Neural progenitor cell (in vitro differentiated cells): ENCODE results near the gene KLHDC8B. TPM values are rescaled to one million over a fixed set of nuclear protein-coding genes. Genes with fewer than 3 reads are reported as not detected.

Experiments used
- DNase-seq: peaks from one replicate; pipeline ENCODE4 v3.0.0-alpha.2; 2016; ENCODE audit warnings: low spot score
- H2AFZ ChIP-seq: fragments of 200-600 bp; sonication (generic); replicated peaks from 2 replicates; pipeline ENCODE4 v1.6.1; 2016; ENCODE audit warnings: antibody characterized with exemption
- H3F3A ChIP-seq: fragments of 200-600 bp; sonication (generic); 2 replicates; pipeline ENCODE4 v1.6.1; 2016; ENCODE audit warnings: antibody characterized with exemption, low read depth
- H3K27ac ChIP-seq: fragments of 200-600 bp; sonication (generic); 2 replicates; pipeline ENCODE4 v1.5.1; 2016; ENCODE audit warnings: mild to moderate bottlenecking
- H3K27me3 ChIP-seq: fragments of 200-600 bp; sonication (generic); 2 replicates; pipeline ENCODE4 v1.6.1; 2016; ENCODE audit warnings: mild to moderate bottlenecking, moderate library complexity
- H3K36me3 ChIP-seq: fragments of 200-600 bp; sonication (generic); 2 replicates; pipeline ENCODE4 v1.5.1; 2016
- H3K4me1 ChIP-seq: fragments of 200-600 bp; sonication (generic); 2 replicates; pipeline ENCODE4 v1.6.1; 2016; ENCODE audit warnings: mixed run types
- H3K4me2 ChIP-seq: fragments of 200-600 bp; sonication (generic); 2 replicates; pipeline ENCODE4 v1.6.1; 2016
- H3K4me3 ChIP-seq: fragments of 200-600 bp; sonication (generic); 2 replicates; pipeline ENCODE4 v1.5.1; 2016
- H3K79me2 ChIP-seq: fragments of 200-600 bp; sonication (generic); 2 replicates; pipeline ENCODE4 v1.6.1; 2016; ENCODE audit warnings: low read depth
- H3K9ac ChIP-seq: fragments of 200-600 bp; sonication (generic); 2 replicates; pipeline ENCODE4 v1.6.1; 2016
- H3K9me3 ChIP-seq: fragments of 200-600 bp; sonication (generic); 2 replicates; pipeline ENCODE4 v1.5.1; 2016; ENCODE audit warnings: low read depth
- H4K20me1 ChIP-seq: fragments of 200-600 bp; sonication (generic); 2 replicates; pipeline ENCODE4 v1.6.1; 2016; ENCODE audit warnings: low read depth
- H3K27ac Mint-ChIP-seq: 3 replicates; pipeline ENCODE4 v1.8.0; 2021; ENCODE audit warnings: mixed read lengths
- H3K27me3 Mint-ChIP-seq: 2 replicates; pipeline ENCODE4 v1.8.0; 2022; ENCODE audit warnings: low read depth, mild to moderate bottlenecking, inconsistent platforms, moderate library complexity, mixed read lengths; ENCODE audit not compliant: insufficient read depth
- H3K36me3 Mint-ChIP-seq: 3 replicates; pipeline ENCODE4 v1.8.0; 2021; ENCODE audit warnings: mixed read lengths
- H3K4me1 Mint-ChIP-seq: 3 replicates; pipeline ENCODE4 v1.8.0; 2021; ENCODE audit warnings: mixed read lengths
- H3K4me3 Mint-ChIP-seq: 3 replicates; pipeline ENCODE4 v1.8.0; 2021; ENCODE audit warnings: mild to moderate bottlenecking, moderate library complexity, mixed read lengths
- H3K9me3 Mint-ChIP-seq: 3 replicates; pipeline ENCODE4 v1.8.0; 2020; ENCODE audit warnings: mixed read lengths
- CTCF ChIP-seq: fragments of 200-600 bp; sonication (generic); IDR thresholded peaks from 2 replicates; pipeline ENCODE4 v1.5.1; 2017; ENCODE audit warnings: antibody characterized with exemption, mild to moderate bottlenecking
- EZH2 ChIP-seq: fragments of 200-600 bp; sonication (generic); IDR thresholded peaks from 2 replicates; pipeline ENCODE4 v1.6.1; 2017; ENCODE audit warnings: antibody characterized with exemption, mild to moderate bottlenecking, moderate library complexity
- EZH2phosphoT487 ChIP-seq: fragments of 200-600 bp; sonication (generic); IDR thresholded peaks from 2 replicates; pipeline ENCODE4 v1.6.1; 2017; ENCODE audit warnings: antibody characterized with exemption
- total RNA-seq: library from RNA; depleted of rRNA; stranded (reverse); fragments of >200 nt; gene quantifications from 2 replicates; pipeline ENCODE4 v1.2.3, GENCODE V29; 2015; ENCODE audit warnings: low replicate concordance

Gene KLHDC8B
- total RNA-seq, 1 donor from 2014 or later = 14.8 TPM

DNA sequence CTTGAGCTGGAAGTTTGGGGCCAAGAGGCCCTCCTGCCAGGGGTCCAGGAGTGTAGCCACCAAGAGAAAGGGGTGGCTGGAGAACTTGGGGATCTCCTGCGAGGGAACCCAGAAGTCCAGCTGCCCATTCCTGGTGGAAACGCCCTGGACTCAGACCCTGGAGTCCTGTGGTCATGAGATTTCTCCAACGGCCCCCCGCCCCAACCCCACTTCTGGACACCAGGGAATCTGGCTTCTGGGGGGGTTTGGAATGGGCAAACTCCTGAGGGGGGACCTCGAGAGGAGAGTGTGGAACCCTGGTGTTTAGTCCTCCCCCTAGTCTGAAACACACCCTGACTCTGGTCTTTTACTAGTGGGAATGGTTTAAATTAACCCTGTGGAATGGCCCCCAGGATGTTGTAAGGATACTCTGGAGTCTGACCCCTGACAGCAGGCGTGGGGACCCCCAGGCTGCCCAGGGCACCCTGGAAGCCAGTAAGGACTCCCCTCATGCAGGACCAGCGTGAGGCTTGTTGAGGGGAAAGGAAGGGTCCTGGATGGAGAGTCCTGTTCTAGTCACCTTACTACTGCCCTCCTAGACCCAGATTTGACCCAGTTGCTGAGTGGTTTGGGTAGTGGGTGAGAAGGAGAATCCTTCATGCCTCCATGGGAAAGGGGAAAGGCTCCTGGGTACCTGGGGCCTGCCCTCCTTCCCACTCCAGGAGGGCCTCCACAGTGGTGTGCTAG is 540 bp downstream of the KLHDC8B start:
- Mint-ChIP-seq H3K36me3 (peaks cover 13% of the 10 kb centered on the region), H3K27me3 (peaks cover 8% of the 10 kb centered on the region), H3K27ac (peak overlapping the region; percentile 98), H3K4me3 (peak overlapping the region; percentile 97), H3K4me1 (peaks cover 54% of the 10 kb centered on the region), H3K9me3 (no peaks in the 10 kb centered on the region)
- peak overlapping the region; percentile 39 for H3K9ac ChIP-seq
- TF ChIP-seq EZH2 (no peak), EZH2phosphoT487 (no peak), CTCF (no peak)
- no peak for DNase-seq
- H3K79me2 ChIP-seq = peaks cover 33% of the 10 kb centered on the region
- H3K9me3 ChIP-seq = no peaks in the 10 kb centered on the region
- peak overlapping the region; percentile 72 for H3K4me3 ChIP-seq
- H3K27me3 ChIP-seq = peaks cover 19% of the 10 kb centered on the region
- H4K20me1 ChIP-seq = peaks cover 8% of the 10 kb centered on the region
- H2AFZ ChIP-seq = no peak overlapping the region
- H3K36me3 ChIP-seq = no peaks in the 10 kb centered on the region
- no peak overlapping the region for H3K27ac ChIP-seq
- H3F3A ChIP-seq = peaks cover 16% of the 10 kb centered on the region
- peaks cover 31% of the 10 kb centered on the region for H3K4me1 ChIP-seq
- H3K4me2 ChIP-seq = peak overlapping the region; percentile 88

GRCh38 chr3:49172551-49173041 is 1.2 kb downstream of the KLHDC8B start:
- no peaks in the 10 kb centered on the region for H3K9me3 ChIP-seq
- H3F3A ChIP-seq = peaks cover 16% of the 10 kb centered on the region
- TF ChIP-seq EZH2phosphoT487 = no peak
- no peak for TF ChIP-seq EZH2
- no peak for TF ChIP-seq CTCF
- no peak for DNase-seq
- peaks cover 12% of the 10 kb centered on the region for H3K27me3 ChIP-seq
- peak overlapping the region; percentile 72 for H3K4me3 ChIP-seq
- Mint-ChIP-seq H3K9me3 (no peaks in the 10 kb centered on the region), H3K4me1 (peaks cover 58% of the 10 kb centered on the region), H3K27me3 (peaks cover 7% of the 10 kb centered on the region), H3K36me3 (peaks cover 15% of the 10 kb centered on the region), H3K4me3 (peak overlapping the region; percentile 97), H3K27ac (peak overlapping the region; percentile 100)
- peaks cover 33% of the 10 kb centered on the region for H3K79me2 ChIP-seq
- H3K36me3 ChIP-seq = no peaks in the 10 kb centered on the region
- no peak overlapping the region for H2AFZ ChIP-seq
- H3K9ac ChIP-seq = no peak overlapping the region
- peaks cover 31% of the 10 kb centered on the region for H3K4me1 ChIP-seq
- H3K27ac ChIP-seq = no peak overlapping the region
- H4K20me1 ChIP-seq = peaks cover 8% of the 10 kb centered on the region
- H3K4me2 ChIP-seq = peak overlapping the region; percentile 88

GRCh38 chr3:49173116-49173791 is 1.9 kb downstream of the KLHDC8B start:
- DNase-seq = peak; percentile 87
- Mint-ChIP-seq H3K4me1 (peaks cover 62% of the 10 kb centered on the region), H3K27ac (peak overlapping the region; percentile 100), H3K4me3 (peak overlapping the region; percentile 97), H3K9me3 (no peaks in the 10 kb centered on the region), H3K36me3 (peaks cover 18% of the 10 kb centered on the region), H3K27me3 (peaks cover 10% of the 10 kb centered on the region)
- Histone ChIP-seq H3K9ac (no peak overlapping the region), H3K36me3 (no peaks in the 10 kb centered on the region), H3K4me2 (peak overlapping the region; percentile 88), H3K4me3 (peak overlapping the region; percentile 41), H3K4me1 (peaks cover 31% of the 10 kb centered on the region), H2AFZ (no peak overlapping the region), H3K79me2 (peaks cover 33% of the 10 kb centered on the region), H3K27ac (peak overlapping the region; percentile 75), H3K9me3 (no peaks in the 10 kb centered on the region), H4K20me1 (peaks cover 8% of the 10 kb centered on the region), H3K27me3 (peaks cover 6% of the 10 kb centered on the region), H3F3A (peaks cover 16% of the 10 kb centered on the region)
- TF ChIP-seq EZH2 = no peak
- no peak for TF ChIP-seq EZH2phosphoT487
- no peak for TF ChIP-seq CTCF
